SU-DHL-6 (cell line): ENCODE measurements around the gene LAT.

Experiments used
- EZH2phosphoT487 ChIP-seq: fragments of 200-600 bp; sonication (generic), shearing (Covaris generic); conservative IDR thresholded peaks from 2 replicates; pipeline ENCODE4 v1.6.1; 2018; ENCODE audit warnings: mild to moderate bottlenecking, antibody characterized with exemption, low read length, moderate library complexity, mixed read lengths
- TF ChIP-seq, protein P1 (sequence below): fragments of 200-600 bp; sonication (generic); IDR thresholded peaks from one replicate; pipeline ENCODE4 v1.5.1; 2017; ENCODE audit warnings: antibody characterized with exemption, mild to moderate bottlenecking, low read length, moderate library complexity; ENCODE audit not compliant: insufficient read depth, poor library complexity, severe bottlenecking

DNA sequence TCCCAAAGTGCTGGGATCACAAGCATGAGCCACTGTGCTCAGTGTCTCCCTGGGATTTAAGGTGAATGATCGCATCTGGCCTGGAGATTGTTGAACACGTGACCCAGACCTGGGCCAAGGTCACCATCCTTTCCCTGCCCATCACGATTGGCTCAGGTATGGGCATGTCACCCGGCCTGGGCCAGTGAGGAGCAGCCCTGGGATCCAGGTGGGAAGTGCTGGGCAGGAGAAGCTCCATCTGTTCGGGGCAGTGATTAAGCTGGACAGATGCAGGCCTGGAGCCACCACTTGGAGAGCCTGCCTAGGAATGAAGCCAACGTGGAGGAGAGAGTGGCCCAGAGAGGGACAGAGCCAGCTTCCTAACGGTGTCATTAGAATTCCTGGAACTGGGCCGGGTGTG lies 6.8 kb downstream of the LAT start:
- TF ChIP-seq, protein P1, sequence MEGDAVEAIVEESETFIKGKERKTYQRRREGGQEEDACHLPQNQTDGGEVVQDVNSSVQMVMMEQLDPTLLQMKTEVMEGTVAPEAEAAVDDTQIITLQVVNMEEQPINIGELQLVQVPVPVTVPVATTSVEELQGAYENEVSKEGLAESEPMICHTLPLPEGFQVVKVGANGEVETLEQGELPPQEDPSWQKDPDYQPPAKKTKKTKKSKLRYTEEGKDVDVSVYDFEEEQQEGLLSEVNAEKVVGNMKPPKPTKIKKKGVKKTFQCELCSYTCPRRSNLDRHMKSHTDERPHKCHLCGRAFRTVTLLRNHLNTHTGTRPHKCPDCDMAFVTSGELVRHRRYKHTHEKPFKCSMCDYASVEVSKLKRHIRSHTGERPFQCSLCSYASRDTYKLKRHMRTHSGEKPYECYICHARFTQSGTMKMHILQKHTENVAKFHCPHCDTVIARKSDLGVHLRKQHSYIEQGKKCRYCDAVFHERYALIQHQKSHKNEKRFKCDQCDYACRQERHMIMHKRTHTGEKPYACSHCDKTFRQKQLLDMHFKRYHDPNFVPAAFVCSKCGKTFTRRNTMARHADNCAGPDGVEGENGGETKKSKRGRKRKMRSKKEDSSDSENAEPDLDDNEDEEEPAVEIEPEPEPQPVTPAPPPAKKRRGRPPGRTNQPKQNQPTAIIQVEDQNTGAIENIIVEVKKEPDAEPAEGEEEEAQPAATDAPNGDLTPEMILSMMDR, result no peak
- TF ChIP-seq EZH2phosphoT487, result no peak
